HG03565 (cell line): ENCODE data around the gene ZMYM4.
A peak's percentile ranks its signal among the peaks of the same experiment; 100 is the strongest.
"Not testable (repeated sequence)": the region's sequence is repeated elsewhere in the genome, so short reads cannot be mapped to it uniquely, and the experiment has no call there.

Experiments
- ATAC-seq: cut with Tn5 transposase; IDR thresholded peaks from one replicate; pipeline ENCODE4 v1.9.1; 2021; ENCODE audit warnings: mild to moderate bottlenecking, moderate library complexity; ENCODE audit not compliant: unreplicated experiment

ZMYM4 gene

GRCh38 chr1:35268282-35269200 is at the start of gene ZMYM4:
Gene ZMYM4, plus strand, starts transcription at chr1:35268709. Its CDS starts 338 bp downstream, at chr1:35269047.
- ATAC-seq: peak; percentile 80

- ATAC-seq: no peak
Observed at GRCh38 chr1:35220976-35221375, 47.5 kb upstream of the ZMYM4 start.

- ATAC-seq: no peak
Observed at GRCh38 chr1:35222322-35223083, 46.0 kb upstream of the ZMYM4 start.

GRCh38 chr1:35223084-35223630 is 45.4 kb upstream of the ZMYM4 start:
- ATAC-seq: no peak

GRCh38 chr1:35226546-35226945 is 42.0 kb upstream of the ZMYM4 start:
- no peak for ATAC-seq

- ATAC-seq: no peak
Observed at GRCh38 chr1:35229587-35230360, 38.7 kb upstream of the ZMYM4 start.

GRCh38 chr1:35231287-35231686 is 37.2 kb upstream of the ZMYM4 start:
- no peak for ATAC-seq

- ATAC-seq: not testable (repeated sequence)
Observed at GRCh38 chr1:35236772-35237171, 31.7 kb upstream of the ZMYM4 start.

- ATAC-seq: no peak
Observed at GRCh38 chr1:35243691-35244090, 24.8 kb upstream of the ZMYM4 start.

- ATAC-seq: no peak
Observed at GRCh38 chr1:35247256-35247655, 21.3 kb upstream of the ZMYM4 start.

- ATAC-seq: no peak
Observed at GRCh38 chr1:35253941-35254340, 14.6 kb upstream of the ZMYM4 start.

GRCh38 chr1:35255276-35255675 is 13.2 kb upstream of the ZMYM4 start:
- ATAC-seq: no peak

- ATAC-seq: no peak
Observed at GRCh38 chr1:35259561-35259960, 8.9 kb upstream of the ZMYM4 start.

- ATAC-seq: no peak
Observed at GRCh38 chr1:35261412-35262120, 6.9 kb upstream of the ZMYM4 start.

GRCh38 chr1:35264035-35264434 is 4.5 kb upstream of the ZMYM4 start:
- no peak for ATAC-seq

GRCh38 chr1:35264871-35265270 is 3.6 kb upstream of the ZMYM4 start:
- ATAC-seq: no peak

GRCh38 chr1:35266306-35266705 is 2.2 kb upstream of the ZMYM4 start:
- no peak for ATAC-seq

GRCh38 chr1:35269201-35269988 is 886 bp downstream of the ZMYM4 start:
- no peak for ATAC-seq

- no peak for ATAC-seq
Observed at GRCh38 chr1:35269989-35270289, 1.4 kb downstream of the ZMYM4 start.

GRCh38 chr1:35270836-35271235 is 2.3 kb downstream of the ZMYM4 start:
- no peak for ATAC-seq
